SK-N-SH (cell line): ENCODE measurements around the gene APRT. TPM values are rescaled to one million over a fixed set of nuclear protein-coding genes. Genes with fewer than 3 reads are reported as not detected.

Source experiments
- CTCF ChIA-PET: fragments of 300-600, 350-600 bp; formaldehyde crosslinking; extraction: SDS; loops from one replicate; lab custom pipeline; 2021; lab: Yijun Ruan, JAX
- POLR2A ChIA-PET: fragments of 350-600 bp; sonication (Branson Sonifier 250); formaldehyde crosslinking; extraction: SDS; loops from one replicate; lab custom pipeline; 2020; ENCODE audit warnings: antibody characterized with exemption, inconsistent platforms; lab: Yijun Ruan, JAX
- DNase-seq: peaks from one replicate; pipeline ENCODE4 v3.0.0; 2012
- H2AFZ ChIP-seq: fragments of 200-600 bp; sonication (generic); 2 replicates; pipeline ENCODE4 v1.8.1; 2016; ENCODE audit warnings: antibody characterized with exemption, mild to moderate bottlenecking, low read depth
- H3F3A ChIP-seq: fragments of 200-600 bp; sonication (generic); replicated peaks from 2 replicates; pipeline ENCODE3; 2016; ENCODE audit warnings: antibody characterized with exemption, mild to moderate bottlenecking; ENCODE audit not compliant: insufficient read depth
- H3K27ac ChIP-seq, 2 experiments: fragments of 200-500 bp in 1 of 2; fragments of 200-600 bp in 1 of 2; sonication (Bioruptor generic) in 1 of 2; sonication (generic), shearing (Covaris generic) in 1 of 2; 2 replicates each; pipeline versions ENCODE4 v1.5.1 to v1.6.1; 2014 to 2016; ENCODE audit warnings: low read depth in 2 of 2, inconsistent platforms in 1 of 2, low read length in 1 of 2, mild to moderate bottlenecking in 1 of 2, mixed read lengths in 1 of 2
- H3K27me3 ChIP-seq: fragments of 200-600 bp; sonication (generic), shearing (Covaris generic); 2 replicates; pipeline ENCODE4 v1.6.1; 2016; ENCODE audit warnings: mixed run types; ENCODE audit not compliant: insufficient read depth
- H3K36me3 ChIP-seq, 2 experiments: fragments of 200-500 bp in 1 of 2; fragments of 200-600 bp in 1 of 2; sonication (Bioruptor generic) in 1 of 2; sonication (generic) in 1 of 2; replicated peaks in 1 of 2; 2 replicates each; pipeline versions ENCODE3 to v1.5.1; 2014 to 2016; ENCODE audit warnings: low read length in 1 of 2, mild to moderate bottlenecking in 1 of 2; ENCODE audit not compliant: insufficient read depth in 2 of 2, control insufficient read depth in 1 of 2
- H3K4me1 ChIP-seq, 2 experiments: fragments of 200-500 bp in 1 of 2; fragments of 200-600 bp in 1 of 2; sonication (Bioruptor generic) in 1 of 2; sonication (generic), shearing (Covaris generic) in 1 of 2; 2 replicates each; pipeline versions ENCODE4 v1.5.1 to v1.6.1; 2014 to 2016; ENCODE audit warnings: low read depth in 1 of 2, low read length in 1 of 2, mixed run types in 1 of 2; ENCODE audit not compliant: insufficient read depth in 2 of 2, control insufficient read depth in 1 of 2
- H3K4me2 ChIP-seq: fragments of 200-600 bp; sonication (generic), shearing (Covaris generic); 2 replicates; pipeline ENCODE4 v1.6.1; 2017; ENCODE audit warnings: mixed run types
- H3K4me3 ChIP-seq, 2 experiments: fragments of 200-500 bp in 1 of 2; fragments of 200-600 bp in 1 of 2; sonication (Bioruptor generic) in 1 of 2; sonication (generic), shearing (Covaris generic) in 1 of 2; 2 replicates each; pipeline versions ENCODE4 v1.5.1 to v1.8.1; 2014 to 2016; ENCODE audit warnings: low read depth in 2 of 2, inconsistent platforms in 1 of 2, low read length in 1 of 2, mild to moderate bottlenecking in 1 of 2, mixed read lengths in 1 of 2, moderate library complexity in 1 of 2
- H3K79me2 ChIP-seq: fragments of 200-600 bp; sonication (generic); 2 replicates; pipeline ENCODE4 v1.8.1; 2017; ENCODE audit warnings: mild to moderate bottlenecking; ENCODE audit not compliant: insufficient read depth
- H3K9ac ChIP-seq: fragments of 200-600 bp; sonication (generic); 2 replicates; pipeline ENCODE4 v1.6.1; 2017; ENCODE audit warnings: mixed run types
- H3K9me2 ChIP-seq: fragments of 200-600 bp; sonication (generic); 2 replicates; pipeline ENCODE4 v1.6.1; 2017; ENCODE audit warnings: mixed run types
- H3K9me3 ChIP-seq: fragments of 200-600 bp; sonication (generic); 2 replicates; pipeline ENCODE4 v1.6.1; 2017; ENCODE audit warnings: mixed run types, mild to moderate bottlenecking, moderate library complexity
- H4K20me1 ChIP-seq: fragments of 200-600 bp; sonication (generic); 2 replicates; pipeline ENCODE4 v1.6.1; 2017; ENCODE audit warnings: mild to moderate bottlenecking, mixed run types; ENCODE audit not compliant: insufficient read depth
- EP300 ChIP-seq, 2 experiments: IDR thresholded peaks; 2 replicates each; pipeline versions ENCODE4 v1.4.0 to v1.6.1; 2012; ENCODE audit warnings: borderline replicate concordance in 1 of 2, low read depth in 1 of 2, low read length in 1 of 2
- EZH2phosphoT487 ChIP-seq: fragments of 200-600 bp; sonication (generic); IDR thresholded peaks from 2 replicates; pipeline ENCODE4 v1.6.1; 2017; ENCODE audit warnings: low read depth, mixed run types, mild to moderate bottlenecking, antibody characterized with exemption, moderate library complexity, borderline replicate concordance
- FOXJ3 ChIP-seq: sonication (generic); formaldehyde crosslinking; IDR thresholded peaks from 2 replicates; pipeline ENCODE4 v1.5.1; 2020; ENCODE audit warnings: mild to moderate bottlenecking, missing genetic modification reagents
- FOXM1 ChIP-seq: IDR thresholded peaks from 2 replicates; pipeline ENCODE4 v1.4.0; 2012; ENCODE audit warnings: low read depth, mild to moderate bottlenecking
- GABPA ChIP-seq: IDR thresholded peaks from 2 replicates; pipeline ENCODE4 v1.4.0; 2012; ENCODE audit warnings: low read depth, mild to moderate bottlenecking
- IRF3 ChIP-seq: fragments of 150-350 bp; IDR thresholded peaks from 2 replicates; pipeline ENCODE4 v1.6.1; 2016; ENCODE audit warnings: mild to moderate bottlenecking, low read depth, low read length
- MXI1 ChIP-seq: IDR thresholded peaks from 2 replicates; pipeline ENCODE4 v1.6.1; 2012; ENCODE audit warnings: mild to moderate bottlenecking, low read depth, low read length, improper control_type of control experiment
- NRF1 ChIP-seq: IDR thresholded peaks from 2 replicates; pipeline ENCODE4 v1.6.1; 2012; ENCODE audit warnings: low read depth, mild to moderate bottlenecking, low read length
- RAD21 ChIP-seq: IDR thresholded peaks from 2 replicates; pipeline ENCODE4 v1.6.1; 2012; ENCODE audit warnings: mild to moderate bottlenecking, low read length
- RFX5 ChIP-seq: IDR thresholded peaks from 2 replicates; pipeline ENCODE4 v1.6.1; 2012; ENCODE audit warnings: mild to moderate bottlenecking, improper control_type of control experiment, low read length
- RXRA ChIP-seq: IDR thresholded peaks from 2 replicates; pipeline ENCODE4 v1.4.0; 2012; ENCODE audit warnings: low read depth, mild to moderate bottlenecking, borderline replicate concordance
- TAF1 ChIP-seq: IDR thresholded peaks from 2 replicates; pipeline ENCODE4 v1.6.1; 2012; ENCODE audit warnings: low read depth, mild to moderate bottlenecking, low read length, moderate library complexity, borderline replicate concordance
- WGBS: methylation state at CpG from one replicate; pipeline ENCODE4 v1.1.6; 2017; ENCODE audit warnings: low lambda C conversion rate; 5-methylcytosine and 5-hydroxymethylcytosine counted together
- polyA plus RNA-seq, 3 experiments: library from polyadenylated mRNA; depleted of rRNA; stranded (reverse); fragments of >200 nt; gene quantifications; 2 replicates each; pipeline ENCODE4 v1.2.3, GENCODE V29; 2012
- TF ChIP-seq, protein P1 (sequence below): IDR thresholded peaks from 2 replicates; pipeline ENCODE4 v1.6.1; 2012; ENCODE audit warnings: mild to moderate bottlenecking, low read depth, low read length, moderate library complexity
- TF ChIP-seq, protein P2 (sequence below): fragments of 150-350 bp; IDR thresholded peaks from 2 replicates; pipeline ENCODE4 v1.6.1; 2017; ENCODE audit warnings: antibody characterized with exemption, low read length, low read depth, borderline replicate concordance

APRT gene
- polyA plus RNA-seq, 1 of the 3 experiments (the other 2 are of a cell fraction), result 192 TPM

GRCh38 chr16:88836791-88837190 lies 25.1 kb upstream of the APRT start:
- WGBS, result 89% methylated on average over 7 of the region's 17 CpGs
- H3K27me3 ChIP-seq, result no peaks in the 10 kb centered on the region
- H3K79me2 ChIP-seq, result no peaks in the 10 kb centered on the region
- H3K9ac ChIP-seq, result no peak overlapping the region
- no peaks in the 10 kb centered on the region for H3K9me3 ChIP-seq
- H3K4me1 ChIP-seq, result no peaks in the 10 kb centered on the region
- no peak for DNase-seq
- H3K4me2 ChIP-seq, result no peak overlapping the region
- H3F3A ChIP-seq, result no peaks in the 10 kb centered on the region
- no peaks in the 10 kb centered on the region for H3K9me2 ChIP-seq
- no peak overlapping the region for H2AFZ ChIP-seq
- H4K20me1 ChIP-seq, result no peaks in the 10 kb centered on the region
- POLR2A ChIA-PET, result no interaction called here
- CTCF ChIA-PET, result interaction anchor here (1.1 kb wide), 1 partner anchor 21 kb away, joined by 3 read pairs; no protein-coding TSS in a partner anchor
- no peak overlapping the region for H3K27ac ChIP-seq
- TF ChIP-seq, protein P1, sequence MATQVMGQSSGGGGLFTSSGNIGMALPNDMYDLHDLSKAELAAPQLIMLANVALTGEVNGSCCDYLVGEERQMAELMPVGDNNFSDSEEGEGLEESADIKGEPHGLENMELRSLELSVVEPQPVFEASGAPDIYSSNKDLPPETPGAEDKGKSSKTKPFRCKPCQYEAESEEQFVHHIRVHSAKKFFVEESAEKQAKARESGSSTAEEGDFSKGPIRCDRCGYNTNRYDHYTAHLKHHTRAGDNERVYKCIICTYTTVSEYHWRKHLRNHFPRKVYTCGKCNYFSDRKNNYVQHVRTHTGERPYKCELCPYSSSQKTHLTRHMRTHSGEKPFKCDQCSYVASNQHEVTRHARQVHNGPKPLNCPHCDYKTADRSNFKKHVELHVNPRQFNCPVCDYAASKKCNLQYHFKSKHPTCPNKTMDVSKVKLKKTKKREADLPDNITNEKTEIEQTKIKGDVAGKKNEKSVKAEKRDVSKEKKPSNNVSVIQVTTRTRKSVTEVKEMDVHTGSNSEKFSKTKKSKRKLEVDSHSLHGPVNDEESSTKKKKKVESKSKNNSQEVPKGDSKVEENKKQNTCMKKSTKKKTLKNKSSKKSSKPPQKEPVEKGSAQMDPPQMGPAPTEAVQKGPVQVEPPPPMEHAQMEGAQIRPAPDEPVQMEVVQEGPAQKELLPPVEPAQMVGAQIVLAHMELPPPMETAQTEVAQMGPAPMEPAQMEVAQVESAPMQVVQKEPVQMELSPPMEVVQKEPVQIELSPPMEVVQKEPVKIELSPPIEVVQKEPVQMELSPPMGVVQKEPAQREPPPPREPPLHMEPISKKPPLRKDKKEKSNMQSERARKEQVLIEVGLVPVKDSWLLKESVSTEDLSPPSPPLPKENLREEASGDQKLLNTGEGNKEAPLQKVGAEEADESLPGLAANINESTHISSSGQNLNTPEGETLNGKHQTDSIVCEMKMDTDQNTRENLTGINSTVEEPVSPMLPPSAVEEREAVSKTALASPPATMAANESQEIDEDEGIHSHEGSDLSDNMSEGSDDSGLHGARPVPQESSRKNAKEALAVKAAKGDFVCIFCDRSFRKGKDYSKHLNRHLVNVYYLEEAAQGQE, result no peak
- no peak for TF ChIP-seq EZH2phosphoT487
- no peak for TF ChIP-seq GABPA
- no peak for TF ChIP-seq IRF3
- no peak for TF ChIP-seq RFX5
- no peak for TF ChIP-seq MXI1
- no peak for TF ChIP-seq TAF1
- TF ChIP-seq, protein P2, sequence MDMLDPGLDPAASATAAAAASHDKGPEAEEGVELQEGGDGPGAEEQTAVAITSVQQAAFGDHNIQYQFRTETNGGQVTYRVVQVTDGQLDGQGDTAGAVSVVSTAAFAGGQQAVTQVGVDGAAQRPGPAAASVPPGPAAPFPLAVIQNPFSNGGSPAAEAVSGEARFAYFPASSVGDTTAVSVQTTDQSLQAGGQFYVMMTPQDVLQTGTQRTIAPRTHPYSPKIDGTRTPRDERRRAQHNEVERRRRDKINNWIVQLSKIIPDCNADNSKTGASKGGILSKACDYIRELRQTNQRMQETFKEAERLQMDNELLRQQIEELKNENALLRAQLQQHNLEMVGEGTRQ, result no peak
- TF ChIP-seq EP300 (IDR thresholded peaks at IDR 0.05; ENCODE audit: borderline replicate concordance in 1 of 2, low read depth in 1 of 2, low read length in 1 of 2), result no peak
- no peak for TF ChIP-seq FOXM1
- no peak for TF ChIP-seq RAD21
- no peak for TF ChIP-seq RXRA
- no peak for TF ChIP-seq NRF1
- TF ChIP-seq FOXJ3, result no peak
- TF ChIP-seq, all 33 proteins: peak for 0
- no peak overlapping the region for H3K4me3 ChIP-seq
- H3K36me3 ChIP-seq, result peaks cover 0 to 18% of the 10 kb centered on the region in 2 experiments
